Sigmoid colon (tissue), 7 donors: ENCODE data around the gene PPP4R3C. TPM values are rescaled to one million over a fixed set of nuclear protein-coding genes. Genes with fewer than 3 reads are reported as not detected.
"Not testable (repeated sequence)": the region's sequence is repeated elsewhere in the genome, so short reads cannot be mapped to it uniquely, and the experiment has no call there.

Experiments
- DNase-seq: peaks from one replicate; pipeline ENCODE4 v3.0.0-alpha.2; 2019
- H3K27ac ChIP-seq, 4 donors: fragments of 200-600 bp; sonication (generic); one replicate each; pipeline ENCODE4 v1.5.1; 2016 to 2019; ENCODE audit warnings: mild to moderate bottlenecking in 1 of 4
- H3K27me3 ChIP-seq, 3 donors: fragments of 200-600 bp; sonication (generic); one replicate each; pipeline ENCODE4 v1.5.1; 2019; ENCODE audit warnings: mild to moderate bottlenecking in 1 of 3
- H3K36me3 ChIP-seq, 4 donors: fragments of 200-600 bp; sonication (generic); one replicate each; pipeline ENCODE4 v1.5.1; 2016 to 2019
- H3K4me1 ChIP-seq, 4 donors: fragments of 200-600 bp; sonication (generic); one replicate each; pipeline ENCODE4 v1.5.1; 2017 to 2019
- H3K4me3 ChIP-seq, 4 donors: fragments of 200-600 bp; sonication (generic); one replicate each; pipeline ENCODE4 v1.5.1; 2017 to 2019; ENCODE audit warnings: mild to moderate bottlenecking in 2 of 4, moderate library complexity in 1 of 4
- H3K9me3 ChIP-seq, 4 donors: fragments of 200-600 bp in 3 of 4; sonication (generic) in 3 of 4; one replicate each; pipeline versions ENCODE4 v1.5.1 to v1.6.1; 2013 to 2019
- CTCF ChIP-seq, 4 experiments: fragments of 450-650 bp in 3 of 4; fragments of 200-600 bp in 1 of 4; IDR thresholded peaks; one replicate each; pipeline ENCODE4 v1.5.1; 2016 to 2019; ENCODE audit warnings: antibody characterized with exemption in 4 of 4, mild to moderate bottlenecking in 3 of 4, moderate library complexity in 2 of 4
- EP300 ChIP-seq, 4 donors: sonication (generic); formaldehyde crosslinking; IDR thresholded peaks; one replicate each; pipeline ENCODE4 v1.6.1; 2017; ENCODE audit warnings: antibody characterized with exemption in 4 of 4
- POLR2A ChIP-seq, 2 donors: fragments of 450-650 bp; IDR thresholded peaks; one replicate each; pipeline ENCODE4 v1.6.1; 2016; ENCODE audit warnings: antibody characterized with exemption in 2 of 2, mild to moderate bottlenecking in 2 of 2, moderate library complexity in 2 of 2
- POLR2AphosphoS5 ChIP-seq, 4 donors: sonication (generic); formaldehyde crosslinking; IDR thresholded peaks; one replicate each; pipeline ENCODE4 v1.6.1; 2017; ENCODE audit warnings: antibody characterized with exemption in 4 of 4
- WGBS, 2 donors: extraction: QIAGEN DNeasy Blood & Tissue Kit; methylation state at CpG; one replicate each; pipeline ENCODE4 v1.1.7; 2013; 5-methylcytosine and 5-hydroxymethylcytosine counted together
- intact Hi-C: fragments of 100-400 bp; cut with DNase I; formaldehyde crosslinking; loops from one replicate; pipeline ENCODE4 v1.15.1; 2023
- polyA plus RNA-seq, 3 donors: library from polyadenylated mRNA; stranded (reverse); fragments of 200-250 nt; gene quantifications; one replicate each; pipeline ENCODE4 v1.2.3, GENCODE V29; 2013
- total RNA-seq, 4 donors: library from RNA; depleted of rRNA; stranded (reverse); fragments of >200 nt; gene quantifications; one replicate each; pipeline ENCODE4 v1.1.0, GENCODE V29; 2016
- donor health status: healthy with polysubstance abuse.
- donor health status: Bipolar disorder and iron deficiency.
- donor health status: healthy.

PPP4R3C gene
- not detected for total RNA-seq
- polyA plus RNA-seq, result not detected

- H3K4me1 ChIP-seq, result no peaks in the 10 kb centered on the region
- intact Hi-C loops, result no loop called here
- H3K27me3 ChIP-seq, result no peaks in the 10 kb centered on the region
- TF ChIP-seq EP300 (IDR thresholded peaks at IDR 0.05), result no peak
- no peak for TF ChIP-seq CTCF (IDR thresholded peaks at IDR 0.05)
- no peak for TF ChIP-seq POLR2AphosphoS5 (IDR thresholded peaks at IDR 0.05)
- TF ChIP-seq POLR2A (IDR thresholded peaks at IDR 0.05), result no peak
- WGBS, 2 donors, result 91 to 95% methylated on average over 14 of the region's 14 CpGs
- H3K36me3 ChIP-seq, result no peaks in the 10 kb centered on the region
- H3K27ac ChIP-seq, result no peak within 1 kb of the TSS
- no peaks in the 10 kb centered on the region for H3K9me3 ChIP-seq
- no peak within 1 kb of the TSS for H3K4me3 ChIP-seq
- DNase-seq, result no peak
These were observed at the start of gene PPP4R3C for GRCh38 chrX:27463187-27463586. TSS of gene PPP4R3C (minus strand) at chrX:27463341. CDS start at chrX:27463296, 45 bp downstream.

DNA sequence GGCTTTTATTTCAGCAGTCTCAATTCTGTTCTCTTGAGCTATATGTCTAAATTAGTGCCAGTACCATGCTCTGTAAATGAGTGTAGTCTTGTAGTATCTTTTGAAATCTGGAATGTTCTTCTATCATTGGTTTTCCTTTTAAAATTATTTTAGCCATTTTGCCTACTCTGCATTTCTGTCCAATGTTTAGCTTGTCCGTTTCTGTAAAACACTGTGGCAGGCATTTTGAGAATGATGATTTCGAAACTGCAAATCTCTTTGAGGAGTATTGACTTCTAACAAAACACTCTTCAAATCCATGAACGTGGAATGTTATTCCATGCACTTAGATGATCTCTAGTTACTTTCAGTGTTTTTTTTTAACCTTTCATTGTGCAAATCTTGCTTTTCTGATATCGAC lies 28.3 kb upstream of the PPP4R3C start:
- H3K27me3 ChIP-seq, result no peaks in the 10 kb centered on the region
- no peak overlapping the region for H3K4me3 ChIP-seq
- no peaks in the 10 kb centered on the region for H3K4me1 ChIP-seq
- intact Hi-C loops, result no loop called here
- WGBS, 2 donors, result 78 to 84% methylated on average over 4 of the region's 4 CpGs
- no peaks in the 10 kb centered on the region for H3K9me3 ChIP-seq
- H3K36me3 ChIP-seq, result no peaks in the 10 kb centered on the region
- H3K27ac ChIP-seq, result no peak overlapping the region
- TF ChIP-seq POLR2A (IDR thresholded peaks at IDR 0.05) (no peak), EP300 (IDR thresholded peaks at IDR 0.05) (no peak), POLR2AphosphoS5 (IDR thresholded peaks at IDR 0.05) (no peak), CTCF (IDR thresholded peaks at IDR 0.05) (no peak)
- DNase-seq, result no peak

DNA sequence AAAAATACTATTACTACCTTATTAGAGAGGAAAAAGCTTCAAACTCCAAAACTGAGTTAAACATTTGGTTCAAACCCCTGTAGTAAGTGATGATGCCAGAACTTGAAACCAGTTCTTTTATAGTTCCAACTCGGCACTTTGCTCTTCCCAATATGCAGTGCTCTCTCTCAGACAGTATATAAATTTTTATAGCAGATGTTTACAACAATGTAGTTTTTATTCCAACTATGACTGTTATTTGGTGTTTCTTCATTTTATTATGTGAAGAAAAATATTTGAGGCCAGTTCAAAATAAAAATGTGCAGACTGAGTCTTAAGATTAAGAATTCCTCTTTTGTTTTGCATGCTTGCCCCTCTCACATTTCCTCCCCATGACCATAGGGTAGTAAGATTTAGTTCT lies 2.9 kb upstream of the PPP4R3C start:
- no peak for DNase-seq
- intact Hi-C loops, result no loop called here
- H3K4me3 ChIP-seq, result no peak overlapping the region
- H3K27ac ChIP-seq, result no peak overlapping the region
- WGBS, 2 donors, result 5 to 50% methylated on average over 1 of the region's 1 CpG
- TF ChIP-seq CTCF (IDR thresholded peaks at IDR 0.05) (no peak), EP300 (IDR thresholded peaks at IDR 0.05) (no peak), POLR2A (IDR thresholded peaks at IDR 0.05) (no peak), POLR2AphosphoS5 (IDR thresholded peaks at IDR 0.05) (no peak)
- H3K4me1 ChIP-seq, result no peaks in the 10 kb centered on the region
- H3K9me3 ChIP-seq, result no peaks in the 10 kb centered on the region
- H3K27me3 ChIP-seq, result no peaks in the 10 kb centered on the region
- no peaks in the 10 kb centered on the region for H3K36me3 ChIP-seq

- no peak for TF ChIP-seq POLR2AphosphoS5 (IDR thresholded peaks at IDR 0.05)
- no peak for TF ChIP-seq EP300 (IDR thresholded peaks at IDR 0.05)
- TF ChIP-seq POLR2A (IDR thresholded peaks at IDR 0.05), result no peak
- no peak for TF ChIP-seq CTCF (IDR thresholded peaks at IDR 0.05)
- no peaks in the 10 kb centered on the region for H3K4me1 ChIP-seq
- H3K36me3 ChIP-seq, result no peaks in the 10 kb centered on the region
- no peak overlapping the region for H3K4me3 ChIP-seq
- intact Hi-C loops, result no loop called here
- H3K27ac ChIP-seq, result no peak overlapping the region
- H3K9me3 ChIP-seq, result no peaks in the 10 kb centered on the region
- H3K27me3 ChIP-seq, result no peaks in the 10 kb centered on the region
- no peak for DNase-seq
These were observed 1.9 kb upstream of the PPP4R3C start for GRCh38 chrX:27465036-27465435.

GRCh38 chrX:27459129-27459528 lies 4.0 kb downstream of the PPP4R3C start:
- 58 to 75% methylated on average over 5 of the region's 5 CpGs for WGBS, 2 donors
- H3K4me3 ChIP-seq, H3K36me3 ChIP-seq, H3K4me1 ChIP-seq, intact Hi-C loops, DNase-seq, H3K27me3 ChIP-seq, H3K27ac ChIP-seq, H3K9me3 ChIP-seq: not testable (repeated sequence)

DNA sequence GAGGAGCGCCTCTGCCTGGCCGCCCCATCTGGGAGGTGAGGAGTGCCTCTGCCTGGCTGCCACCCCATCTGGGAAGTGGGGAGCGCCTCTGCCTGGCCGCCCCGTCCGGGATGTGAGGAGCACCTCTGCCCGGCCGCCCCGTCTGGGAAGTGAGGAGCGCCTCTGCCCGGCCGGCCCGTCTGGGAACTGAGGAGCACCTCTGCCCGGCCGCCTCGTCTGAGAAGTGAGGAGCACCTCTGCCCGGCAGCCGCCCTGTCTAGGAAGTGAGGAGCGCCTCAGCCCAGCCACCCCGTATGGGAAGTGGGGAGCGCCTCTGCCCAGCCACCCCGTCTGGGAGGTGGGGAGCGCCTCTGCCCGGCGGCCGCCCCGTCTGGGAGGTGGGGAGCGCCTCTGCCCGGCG lies 4.6 kb downstream of the PPP4R3C start:
- H3K4me1 ChIP-seq, H3K4me3 ChIP-seq, H3K9me3 ChIP-seq, DNase-seq, H3K27me3 ChIP-seq, H3K36me3 ChIP-seq, H3K27ac ChIP-seq, intact Hi-C loops: not testable (repeated sequence)
- 87 to 98% methylated on average over 30 of the region's 30 CpGs for WGBS, 2 donors
